ENCODE measurements around the gene CAPN9.

Gene CAPN9

GRCh38 chr1:230768903-230769570 lies 21.8 kb downstream of the CAPN9 start:
- TF ChIP-seq POU2F2 (IDR thresholded peaks at IDR 0.05; ENCODE audit: low read depth, low read length): no peak
- TF ChIP-seq TAF1 (IDR thresholded peaks at IDR 0.05; ENCODE audit: low read depth, low read length): no peak
- TF ChIP-seq SPI1 (IDR thresholded peaks at IDR 0.05; ENCODE audit: low read depth, low read length): no peak
- no peak for TF ChIP-seq PAX5 (IDR thresholded peaks at IDR 0.05; ENCODE audit: insufficient read depth, low read length, severe bottlenecking)
- TF ChIP-seq POLR2AphosphoS5 (IDR thresholded peaks at IDR 0.05; ENCODE audit: low read depth, low read length): no peak
- TF ChIP-seq POLR2A (IDR thresholded peaks at IDR 0.05; ENCODE audit: low read depth, low read length): no peak
- FAIRE-seq (no peak), DNase-seq (ENCODE audit: insufficient read length, low spot score) (no peak)

GRCh38 chr1:230770317-230770716 lies 23.1 kb downstream of the CAPN9 start:
- DNase-seq (ENCODE audit: insufficient read length, low spot score) (no peak), FAIRE-seq (no peak)
- TF ChIP-seq POU2F2 (IDR thresholded peaks at IDR 0.05; ENCODE audit: low read depth, low read length) (no peak), TAF1 (IDR thresholded peaks at IDR 0.05; ENCODE audit: low read depth, low read length) (no peak), POLR2A (IDR thresholded peaks at IDR 0.05; ENCODE audit: low read depth, low read length) (no peak), SPI1 (IDR thresholded peaks at IDR 0.05; ENCODE audit: low read depth, low read length) (no peak), PAX5 (IDR thresholded peaks at IDR 0.05; ENCODE audit: insufficient read depth, low read length, severe bottlenecking) (no peak)

DNA sequence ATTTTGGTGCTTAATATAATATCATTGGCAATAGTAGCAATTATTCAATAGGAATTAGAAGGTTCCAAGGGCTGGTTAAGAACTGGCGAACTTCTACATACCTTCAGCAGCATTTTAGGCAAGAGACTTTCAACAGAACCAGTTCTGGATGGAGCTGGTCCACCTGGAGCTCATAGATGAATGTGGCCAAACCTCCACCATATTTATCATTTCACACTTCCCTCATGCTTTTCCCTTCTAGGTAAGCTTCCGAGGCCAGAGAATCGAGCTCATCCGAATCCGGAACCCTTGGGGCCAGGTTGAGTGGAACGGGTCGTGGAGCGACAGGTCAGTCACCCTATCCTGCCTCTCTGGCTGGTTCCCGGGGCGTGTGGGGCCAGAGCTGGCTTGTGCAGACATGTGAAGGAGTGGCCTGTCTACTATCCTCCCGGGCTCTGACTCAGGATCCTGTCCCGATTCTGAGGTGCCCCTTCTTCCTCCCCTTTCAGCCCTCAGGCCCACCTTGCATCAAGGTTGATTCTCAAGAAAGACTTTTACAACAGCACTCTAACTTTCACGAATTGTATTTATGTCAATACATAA lies 24.7 kb downstream of the CAPN9 start:
- DNase-seq (ENCODE audit: insufficient read length, low spot score): no peak
- FAIRE-seq: no peak
- TF ChIP-seq POLR2AphosphoS5 (IDR thresholded peaks at IDR 0.05; ENCODE audit: low read depth, low read length): no peak
- no peak for TF ChIP-seq PAX5 (IDR thresholded peaks at IDR 0.05; ENCODE audit: insufficient read depth, low read length, severe bottlenecking)
- TF ChIP-seq POLR2A (IDR thresholded peaks at IDR 0.05; ENCODE audit: low read depth, low read length): no peak
- TF ChIP-seq SPI1 (IDR thresholded peaks at IDR 0.05; ENCODE audit: low read depth, low read length): no peak
- no peak for TF ChIP-seq TAF1 (IDR thresholded peaks at IDR 0.05; ENCODE audit: low read depth, low read length)
- TF ChIP-seq POU2F2 (IDR thresholded peaks at IDR 0.05; ENCODE audit: low read depth, low read length): no peak

DNA sequence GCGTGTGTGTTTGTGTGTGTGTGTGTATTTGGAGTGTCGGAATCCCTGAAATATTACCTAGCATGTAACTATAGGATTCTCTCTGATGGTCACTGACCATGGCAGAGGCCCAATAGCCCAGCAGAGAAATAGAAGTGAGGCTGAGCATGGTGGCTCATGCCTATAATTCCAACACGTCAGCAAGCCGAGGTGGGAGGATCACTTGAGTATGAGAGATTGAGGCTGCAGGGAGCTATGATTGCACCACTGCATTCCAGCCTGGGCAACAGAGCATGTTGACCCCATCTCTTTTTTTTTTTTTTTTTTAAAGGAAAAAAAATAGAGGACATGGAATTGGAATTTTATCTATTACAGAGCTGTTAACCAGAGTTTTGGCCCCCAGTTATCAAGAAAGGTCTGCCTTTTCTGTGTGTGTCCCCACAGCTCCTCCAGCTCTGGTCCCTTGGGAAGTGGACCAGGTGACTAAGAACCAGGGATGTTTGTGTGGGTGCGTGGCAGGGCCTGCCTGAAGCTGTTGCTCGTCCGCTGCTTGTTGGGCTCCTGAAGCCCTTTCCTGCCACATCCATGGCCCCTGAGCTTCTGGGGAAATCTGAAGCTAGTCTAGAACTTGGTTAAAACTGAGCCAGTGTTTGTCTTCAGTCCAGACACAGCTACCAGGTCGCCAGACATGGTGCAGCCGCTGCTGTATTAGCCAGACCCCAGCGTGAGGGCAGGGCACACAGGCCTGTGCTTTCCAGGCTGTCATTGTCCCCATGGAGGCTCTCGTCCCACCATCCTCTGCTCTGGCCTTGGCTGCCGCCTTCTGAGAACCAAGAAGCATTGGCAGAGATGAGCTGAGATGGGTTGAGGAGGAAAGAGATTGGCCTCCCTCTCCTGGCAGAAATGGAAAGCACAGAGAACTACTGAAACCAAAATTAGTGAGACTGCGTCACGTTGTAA lies 25.5 kb downstream of the CAPN9 start:
- no peak for TF ChIP-seq POLR2A (IDR thresholded peaks at IDR 0.05; ENCODE audit: low read depth, low read length)
- no peak for TF ChIP-seq POLR2AphosphoS5 (IDR thresholded peaks at IDR 0.05; ENCODE audit: low read depth, low read length)
- no peak for TF ChIP-seq POU2F2 (IDR thresholded peaks at IDR 0.05; ENCODE audit: low read depth, low read length)
- no peak for TF ChIP-seq PAX5 (IDR thresholded peaks at IDR 0.05; ENCODE audit: insufficient read depth, low read length, severe bottlenecking)
- TF ChIP-seq SPI1 (IDR thresholded peaks at IDR 0.05; ENCODE audit: low read depth, low read length): no peak
- TF ChIP-seq TAF1 (IDR thresholded peaks at IDR 0.05; ENCODE audit: low read depth, low read length): no peak
- FAIRE-seq (no peak), DNase-seq (ENCODE audit: insufficient read length, low spot score) (no peak)

DNA sequence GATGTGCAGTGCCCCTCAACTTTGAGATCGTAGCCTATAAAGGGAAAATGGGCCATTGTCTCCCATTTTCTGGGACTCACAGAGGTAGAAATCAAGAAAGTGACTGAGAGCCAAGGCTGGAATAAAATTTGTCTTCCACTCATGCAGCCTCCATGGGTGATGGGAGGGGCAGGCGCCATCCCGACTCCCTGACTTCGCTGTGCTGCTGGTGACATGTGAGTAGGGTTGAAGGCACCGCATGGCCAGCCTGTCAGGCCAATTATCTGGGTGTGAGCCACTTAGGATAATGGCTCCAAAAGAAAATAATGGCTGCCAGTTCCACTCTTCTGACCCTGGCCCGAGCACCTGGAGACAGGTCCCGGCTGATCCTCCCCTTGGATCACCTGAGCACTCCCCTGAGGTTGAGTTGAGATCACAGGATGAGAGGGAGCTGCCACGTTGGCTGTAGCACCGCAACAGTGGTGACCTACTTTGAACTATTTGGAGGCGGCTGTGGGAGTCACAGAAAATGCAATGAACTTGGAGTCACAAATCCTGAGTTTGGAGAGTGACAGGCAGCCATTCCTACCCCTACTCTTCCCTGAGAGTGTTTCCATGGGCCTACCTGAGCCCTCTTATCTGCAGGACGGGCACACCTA lies 26.3 kb downstream of the CAPN9 start:
- TF ChIP-seq POLR2AphosphoS5 (IDR thresholded peaks at IDR 0.05; ENCODE audit: low read depth, low read length) (no peak), POU2F2 (IDR thresholded peaks at IDR 0.05; ENCODE audit: low read depth, low read length) (no peak), TAF1 (IDR thresholded peaks at IDR 0.05; ENCODE audit: low read depth, low read length) (no peak), POLR2A (IDR thresholded peaks at IDR 0.05; ENCODE audit: low read depth, low read length) (no peak), PAX5 (IDR thresholded peaks at IDR 0.05; ENCODE audit: insufficient read depth, low read length, severe bottlenecking) (no peak), SPI1 (IDR thresholded peaks at IDR 0.05; ENCODE audit: low read depth, low read length) (no peak)
- FAIRE-seq: no peak

GRCh38 chr1:230778916-230779590 lies 31.9 kb downstream of the CAPN9 start:
- DNase-seq (ENCODE audit: insufficient read length, low spot score) (no peak), FAIRE-seq (no peak)
- TF ChIP-seq TAF1 (IDR thresholded peaks at IDR 0.05; ENCODE audit: low read depth, low read length): no peak
- no peak for TF ChIP-seq PAX5 (IDR thresholded peaks at IDR 0.05; ENCODE audit: insufficient read depth, low read length, severe bottlenecking)
- no peak for TF ChIP-seq POU2F2 (IDR thresholded peaks at IDR 0.05; ENCODE audit: low read depth, low read length)

More for the DNA sequence above, 26.3 kb downstream of the CAPN9 start:
- no peak for DNase-seq (ENCODE audit: insufficient read length, low spot score)

- no peak for DNase-seq (ENCODE audit: insufficient read length, low spot score)
- TF ChIP-seq TAF1 (IDR thresholded peaks at IDR 0.05; ENCODE audit: low read depth, low read length) (no peak), POLR2AphosphoS5 (IDR thresholded peaks at IDR 0.05; ENCODE audit: low read depth, low read length) (no peak), PAX5 (IDR thresholded peaks at IDR 0.05; ENCODE audit: insufficient read depth, low read length, severe bottlenecking) (no peak), SPI1 (IDR thresholded peaks at IDR 0.05; ENCODE audit: low read depth, low read length) (no peak), POLR2A (IDR thresholded peaks at IDR 0.05; ENCODE audit: low read depth, low read length) (no peak), POU2F2 (IDR thresholded peaks at IDR 0.05; ENCODE audit: low read depth, low read length) (no peak)
- no peak for FAIRE-seq
These were observed 33.9 kb downstream of the CAPN9 start for GRCh38 chr1:230781131-230781530.

GRCh38 chr1:230781594-230781993 lies 34.4 kb downstream of the CAPN9 start:
- no peak for FAIRE-seq
- DNase-seq (ENCODE audit: insufficient read length, low spot score): no peak
- TF ChIP-seq POU2F2 (IDR thresholded peaks at IDR 0.05; ENCODE audit: low read depth, low read length) (no peak), PAX5 (IDR thresholded peaks at IDR 0.05; ENCODE audit: insufficient read depth, low read length, severe bottlenecking) (no peak), SPI1 (IDR thresholded peaks at IDR 0.05; ENCODE audit: low read depth, low read length) (no peak), POLR2A (IDR thresholded peaks at IDR 0.05; ENCODE audit: low read depth, low read length) (no peak), TAF1 (IDR thresholded peaks at IDR 0.05; ENCODE audit: low read depth, low read length) (no peak), POLR2AphosphoS5 (IDR thresholded peaks at IDR 0.05; ENCODE audit: low read depth, low read length) (no peak)

All from GM12891 (cell line).